WTC11 (cell line): Measurements from ENCODE around the gene EDN1. TPM values are rescaled to one million over a fixed set of nuclear protein-coding genes. Genes with fewer than 3 reads are reported as not detected.

Experiments
- ATAC-seq: fragments of 200-7000 bp; cut with Tn5 transposase; 2 replicates; pipeline ENCODE4 v1.10.0; 2021; ENCODE audit warnings: mild to moderate bottlenecking, moderate library complexity
- CTCF ChIA-PET: fragments of 300-600 bp; sonication (Branson Sonifier 250); formaldehyde crosslinking; loops from one replicate; lab custom pipeline; 2021; ENCODE audit warnings: antibody characterized with exemption; lab: Charles Lee
- POLR2A ChIA-PET: fragments of 350-600 bp; sonication (Branson Sonifier 250); formaldehyde crosslinking; loops from one replicate; lab custom pipeline; 2021; ENCODE audit warnings: antibody characterized with exemption; lab: Charles Lee
- DNase-seq: peaks from one replicate; pipeline ENCODE4 v3.0.0; 2021; ENCODE audit warnings: low spot score
- H3K27ac Mint-ChIP-seq: 2 replicates; pipeline ENCODE4 v1.8.0; 2021; ENCODE audit warnings: mixed read lengths
- H3K27me3 Mint-ChIP-seq: 2 replicates; pipeline ENCODE4 v1.8.0; 2021; ENCODE audit warnings: low read depth, mild to moderate bottlenecking, moderate library complexity, mixed read lengths
- H3K36me3 Mint-ChIP-seq: 2 replicates; pipeline ENCODE4 v1.8.0; 2021; ENCODE audit warnings: mixed read lengths
- H3K4me1 Mint-ChIP-seq: 2 replicates; pipeline ENCODE4 v1.8.0; 2022; ENCODE audit warnings: mixed read lengths
- H3K4me3 Mint-ChIP-seq: 2 replicates; pipeline ENCODE4 v1.8.0; 2021; ENCODE audit warnings: mild to moderate bottlenecking, moderate library complexity, mixed read lengths
- H3K9me3 Mint-ChIP-seq: 2 replicates; pipeline ENCODE4 v1.8.0; 2021; ENCODE audit warnings: mixed read lengths
- AFF4 ChIP-seq: sonication (generic); formaldehyde crosslinking; IDR thresholded peaks from 2 replicates; pipeline ENCODE4 v1.8.1; 2023; ENCODE audit warnings: mild to moderate bottlenecking, missing genetic modification reagents, borderline replicate concordance
- EMX1 ChIP-seq: fragments of 250-450 bp; sonication (Bioruptor Pico); IDR thresholded peaks from 2 replicates; pipeline ENCODE4 v1.8.0; 2021; ENCODE audit warnings: mild to moderate bottlenecking
- ETV6 ChIP-seq: sonication (generic); formaldehyde crosslinking; IDR thresholded peaks from 2 replicates; pipeline ENCODE4 v1.8.1; 2022; ENCODE audit warnings: mild to moderate bottlenecking, missing genetic modification reagents
- HMGA2 ChIP-seq: fragments of 250-450 bp; sonication (Bioruptor Pico); IDR thresholded peaks from 2 replicates; pipeline ENCODE4 v1.4.0; 2021; ENCODE audit warnings: mild to moderate bottlenecking, moderate library complexity
- IRF1 ChIP-seq: sonication (generic); formaldehyde crosslinking; IDR thresholded peaks from 2 replicates; pipeline ENCODE4 v1.8.0; 2023; ENCODE audit warnings: missing genetic modification reagents
- JAZF1 ChIP-seq: fragments of 250-450 bp; sonication (Bioruptor Pico); IDR thresholded peaks from 2 replicates; pipeline ENCODE4 v1.9.0; 2021; ENCODE audit warnings: moderate library complexity, mild to moderate bottlenecking, inconsistent platforms
- MLX ChIP-seq: sonication (generic); formaldehyde crosslinking; IDR thresholded peaks from 2 replicates; pipeline ENCODE4 v1.8.1; 2023; ENCODE audit warnings: mild to moderate bottlenecking, missing genetic modification reagents, moderate library complexity
- NFATC4 ChIP-seq: fragments of 250-450 bp; sonication (Bioruptor Pico); IDR thresholded peaks from 2 replicates; pipeline ENCODE4 v1.9.0; 2021; ENCODE audit warnings: mild to moderate bottlenecking
- NFE2L1 ChIP-seq: sonication (generic); formaldehyde crosslinking; IDR thresholded peaks from 2 replicates; pipeline ENCODE4 v1.8.1; 2023; ENCODE audit warnings: missing genetic modification reagents
- NR2C2 ChIP-seq: sonication (generic); formaldehyde crosslinking; IDR thresholded peaks from 2 replicates; pipeline ENCODE4 v1.8.0; 2022; ENCODE audit warnings: mild to moderate bottlenecking, missing genetic modification reagents
- RELA ChIP-seq: sonication (generic); formaldehyde crosslinking; IDR thresholded peaks from 2 replicates; pipeline ENCODE4 v1.8.1; 2022; ENCODE audit warnings: missing genetic modification reagents, mild to moderate bottlenecking, borderline replicate concordance
- SMAD4 ChIP-seq: sonication (generic); formaldehyde crosslinking; IDR thresholded peaks from 2 replicates; pipeline ENCODE4 v1.8.0; 2022; ENCODE audit warnings: mild to moderate bottlenecking, missing genetic modification reagents
- USF1 ChIP-seq: sonication (generic); formaldehyde crosslinking; IDR thresholded peaks from 2 replicates; pipeline ENCODE4 v1.8.0; 2022; ENCODE audit warnings: mild to moderate bottlenecking, missing genetic modification reagents
- ZBTB21 ChIP-seq: sonication (generic); formaldehyde crosslinking; IDR thresholded peaks from 2 replicates; pipeline ENCODE4 v1.8.1; 2023; ENCODE audit warnings: mild to moderate bottlenecking, missing genetic modification reagents, borderline replicate concordance
- ZNF317 ChIP-seq: sonication (generic); formaldehyde crosslinking; IDR thresholded peaks from 2 replicates; pipeline ENCODE4 v1.8.1; 2023; ENCODE audit warnings: low read depth, mild to moderate bottlenecking, moderate library complexity, missing genetic modification reagents, borderline replicate concordance
- ZNF423 ChIP-seq: fragments of 250-450 bp; sonication (Bioruptor Pico); IDR thresholded peaks from 2 replicates; pipeline ENCODE4 v2.1.2; 2022; ENCODE audit warnings: mild to moderate bottlenecking, moderate library complexity
- total RNA-seq: library from RNA; stranded (reverse); gene quantifications from 3 replicates; pipeline ENCODE4 v1.2.3, GENCODE V29; 2021
- TF ChIP-seq, protein P1 (sequence below): sonication (generic); formaldehyde crosslinking; IDR thresholded peaks from 2 replicates; pipeline ENCODE4 v1.8.0; 2022; ENCODE audit warnings: mild to moderate bottlenecking, missing genetic modification reagents
- TF ChIP-seq, protein P2 (sequence below): fragments of 250-450 bp; sonication (Bioruptor Pico); IDR thresholded peaks from 2 replicates; pipeline ENCODE4 v1.8.0; 2021; ENCODE audit warnings: mild to moderate bottlenecking
- TF ChIP-seq, protein P3 (sequence below): sonication (generic); formaldehyde crosslinking; IDR thresholded peaks from 2 replicates; pipeline ENCODE4 v1.8.1; 2023; ENCODE audit warnings: mild to moderate bottlenecking, missing genetic modification reagents
- TF ChIP-seq, protein P4 (sequence below): fragments of 200-600 bp; IDR thresholded peaks from 2 replicates; pipeline ENCODE4 v1.8.0; 2022; ENCODE audit warnings: antibody characterized with exemption
- TF ChIP-seq, protein P5 (sequence below): sonication (generic); formaldehyde crosslinking; IDR thresholded peaks from 2 replicates; pipeline ENCODE4 v1.8.0; 2022; ENCODE audit warnings: mild to moderate bottlenecking, missing genetic modification reagents

Gene EDN1
- total RNA-seq, 1 experiment from 2014 or later, result 1.0 TPM

DNA sequence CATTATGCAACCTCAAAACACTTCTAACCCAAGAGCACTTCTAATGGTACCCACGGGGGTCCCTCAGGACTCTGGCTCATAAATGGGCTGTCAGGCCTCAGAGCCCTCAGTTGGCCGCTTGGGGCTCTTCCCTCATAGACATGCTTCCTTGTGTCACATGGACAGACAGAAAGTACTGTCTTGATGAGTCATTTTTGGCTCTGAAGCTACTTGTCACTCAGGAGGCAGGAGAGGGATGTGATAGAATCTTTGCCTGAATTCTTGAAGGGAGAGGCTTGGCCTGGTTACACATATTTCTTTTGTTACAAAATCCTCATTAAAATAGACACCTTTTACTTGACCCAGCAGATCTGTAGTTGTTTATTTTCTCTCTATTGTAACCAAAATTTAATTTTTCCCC, 15.1 kb upstream of the EDN1 start:
- Mint-ChIP-seq H3K9me3 (peaks cover 23% of the 10 kb centered on the region), H3K4me1 (no peaks in the 10 kb centered on the region), H3K27me3 (no peaks in the 10 kb centered on the region), H3K27ac (no peak overlapping the region), H3K36me3 (peaks cover 5% of the 10 kb centered on the region), H3K4me3 (no peak overlapping the region)
- CTCF ChIA-PET, result no interaction called here
- ATAC-seq (no peak), DNase-seq (no peak)
- POLR2A ChIA-PET, result no interaction called here
- no peak for TF ChIP-seq NR2C2 (CRISPR knock-in tag)
- no peak for TF ChIP-seq EMX1 (CRISPR knock-in tag)
- no peak for TF ChIP-seq ZNF423 (CRISPR knock-in tag)
- TF ChIP-seq JAZF1 (CRISPR knock-in tag), result no peak
- TF ChIP-seq SMAD4 (CRISPR knock-in tag), result no peak
- TF ChIP-seq, protein P1, sequence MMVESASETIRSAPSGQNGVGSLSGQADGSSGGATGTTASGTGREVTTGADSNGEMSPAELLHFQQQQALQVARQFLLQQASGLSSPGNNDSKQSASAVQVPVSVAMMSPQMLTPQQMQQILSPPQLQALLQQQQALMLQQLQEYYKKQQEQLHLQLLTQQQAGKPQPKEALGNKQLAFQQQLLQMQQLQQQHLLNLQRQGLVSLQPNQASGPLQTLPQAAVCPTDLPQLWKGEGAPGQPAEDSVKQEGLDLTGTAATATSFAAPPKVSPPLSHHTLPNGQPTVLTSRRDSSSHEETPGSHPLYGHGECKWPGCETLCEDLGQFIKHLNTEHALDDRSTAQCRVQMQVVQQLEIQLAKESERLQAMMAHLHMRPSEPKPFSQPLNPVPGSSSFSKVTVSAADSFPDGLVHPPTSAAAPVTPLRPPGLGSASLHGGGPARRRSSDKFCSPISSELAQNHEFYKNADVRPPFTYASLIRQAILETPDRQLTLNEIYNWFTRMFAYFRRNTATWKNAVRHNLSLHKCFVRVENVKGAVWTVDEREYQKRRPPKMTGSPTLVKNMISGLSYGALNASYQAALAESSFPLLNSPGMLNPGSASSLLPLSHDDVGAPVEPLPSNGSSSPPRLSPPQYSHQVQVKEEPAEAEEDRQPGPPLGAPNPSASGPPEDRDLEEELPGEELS, result no peak

GRCh38 chr6:12276930-12277315, 13.2 kb upstream of the EDN1 start:
- H3K4me1 Mint-ChIP-seq, result no peaks in the 10 kb centered on the region
- no peaks in the 10 kb centered on the region for H3K27me3 Mint-ChIP-seq
- no peak overlapping the region for H3K27ac Mint-ChIP-seq
- H3K9me3 Mint-ChIP-seq, result peaks cover 9% of the 10 kb centered on the region
- peaks cover 2% of the 10 kb centered on the region for H3K36me3 Mint-ChIP-seq
- ChIA-PET POLR2A (no interaction called here), CTCF (no interaction called here)
- H3K4me3 Mint-ChIP-seq, result no peak overlapping the region
- DNase-seq (no peak), ATAC-seq (no peak)
- TF ChIP-seq RELA (CRISPR knock-in tag), result no peak
- TF ChIP-seq AFF4, result no peak
- no peak for TF ChIP-seq NFE2L1
- TF ChIP-seq IRF1 (CRISPR knock-in tag), result no peak
- no peak for TF ChIP-seq ZBTB21 (CRISPR knock-in tag)
- TF ChIP-seq HMGA2 (CRISPR knock-in tag), result no peak
- no peak for TF ChIP-seq NR2C2 (CRISPR knock-in tag)
- TF ChIP-seq NFATC4, result no peak
- TF ChIP-seq, protein P2, sequence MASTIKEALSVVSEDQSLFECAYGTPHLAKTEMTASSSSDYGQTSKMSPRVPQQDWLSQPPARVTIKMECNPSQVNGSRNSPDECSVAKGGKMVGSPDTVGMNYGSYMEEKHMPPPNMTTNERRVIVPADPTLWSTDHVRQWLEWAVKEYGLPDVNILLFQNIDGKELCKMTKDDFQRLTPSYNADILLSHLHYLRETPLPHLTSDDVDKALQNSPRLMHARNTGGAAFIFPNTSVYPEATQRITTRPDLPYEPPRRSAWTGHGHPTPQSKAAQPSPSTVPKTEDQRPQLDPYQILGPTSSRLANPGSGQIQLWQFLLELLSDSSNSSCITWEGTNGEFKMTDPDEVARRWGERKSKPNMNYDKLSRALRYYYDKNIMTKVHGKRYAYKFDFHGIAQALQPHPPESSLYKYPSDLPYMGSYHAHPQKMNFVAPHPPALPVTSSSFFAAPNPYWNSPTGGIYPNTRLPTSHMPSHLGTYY (CRISPR knock-in tag), result no peak
- TF ChIP-seq, protein P3, sequence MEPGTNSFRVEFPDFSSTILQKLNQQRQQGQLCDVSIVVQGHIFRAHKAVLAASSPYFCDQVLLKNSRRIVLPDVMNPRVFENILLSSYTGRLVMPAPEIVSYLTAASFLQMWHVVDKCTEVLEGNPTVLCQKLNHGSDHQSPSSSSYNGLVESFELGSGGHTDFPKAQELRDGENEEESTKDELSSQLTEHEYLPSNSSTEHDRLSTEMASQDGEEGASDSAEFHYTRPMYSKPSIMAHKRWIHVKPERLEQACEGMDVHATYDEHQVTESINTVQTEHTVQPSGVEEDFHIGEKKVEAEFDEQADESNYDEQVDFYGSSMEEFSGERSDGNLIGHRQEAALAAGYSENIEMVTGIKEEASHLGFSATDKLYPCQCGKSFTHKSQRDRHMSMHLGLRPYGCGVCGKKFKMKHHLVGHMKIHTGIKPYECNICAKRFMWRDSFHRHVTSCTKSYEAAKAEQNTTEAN (CRISPR knock-in tag), result no peak
- no peak for TF ChIP-seq USF1 (CRISPR knock-in tag)
- TF ChIP-seq JAZF1 (CRISPR knock-in tag), result no peak
- no peak for TF ChIP-seq MLX (CRISPR knock-in tag)
- TF ChIP-seq ETV6, result no peak
- TF ChIP-seq, protein P4, sequence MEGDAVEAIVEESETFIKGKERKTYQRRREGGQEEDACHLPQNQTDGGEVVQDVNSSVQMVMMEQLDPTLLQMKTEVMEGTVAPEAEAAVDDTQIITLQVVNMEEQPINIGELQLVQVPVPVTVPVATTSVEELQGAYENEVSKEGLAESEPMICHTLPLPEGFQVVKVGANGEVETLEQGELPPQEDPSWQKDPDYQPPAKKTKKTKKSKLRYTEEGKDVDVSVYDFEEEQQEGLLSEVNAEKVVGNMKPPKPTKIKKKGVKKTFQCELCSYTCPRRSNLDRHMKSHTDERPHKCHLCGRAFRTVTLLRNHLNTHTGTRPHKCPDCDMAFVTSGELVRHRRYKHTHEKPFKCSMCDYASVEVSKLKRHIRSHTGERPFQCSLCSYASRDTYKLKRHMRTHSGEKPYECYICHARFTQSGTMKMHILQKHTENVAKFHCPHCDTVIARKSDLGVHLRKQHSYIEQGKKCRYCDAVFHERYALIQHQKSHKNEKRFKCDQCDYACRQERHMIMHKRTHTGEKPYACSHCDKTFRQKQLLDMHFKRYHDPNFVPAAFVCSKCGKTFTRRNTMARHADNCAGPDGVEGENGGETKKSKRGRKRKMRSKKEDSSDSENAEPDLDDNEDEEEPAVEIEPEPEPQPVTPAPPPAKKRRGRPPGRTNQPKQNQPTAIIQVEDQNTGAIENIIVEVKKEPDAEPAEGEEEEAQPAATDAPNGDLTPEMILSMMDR, result no peak
- no peak for TF ChIP-seq ZNF317
- TF ChIP-seq, protein P5, sequence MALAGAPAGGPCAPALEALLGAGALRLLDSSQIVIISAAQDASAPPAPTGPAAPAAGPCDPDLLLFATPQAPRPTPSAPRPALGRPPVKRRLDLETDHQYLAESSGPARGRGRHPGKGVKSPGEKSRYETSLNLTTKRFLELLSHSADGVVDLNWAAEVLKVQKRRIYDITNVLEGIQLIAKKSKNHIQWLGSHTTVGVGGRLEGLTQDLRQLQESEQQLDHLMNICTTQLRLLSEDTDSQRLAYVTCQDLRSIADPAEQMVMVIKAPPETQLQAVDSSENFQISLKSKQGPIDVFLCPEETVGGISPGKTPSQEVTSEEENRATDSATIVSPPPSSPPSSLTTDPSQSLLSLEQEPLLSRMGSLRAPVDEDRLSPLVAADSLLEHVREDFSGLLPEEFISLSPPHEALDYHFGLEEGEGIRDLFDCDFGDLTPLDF, result no peak
